ENCODE data around the gene LMNTD2.

DNA sequence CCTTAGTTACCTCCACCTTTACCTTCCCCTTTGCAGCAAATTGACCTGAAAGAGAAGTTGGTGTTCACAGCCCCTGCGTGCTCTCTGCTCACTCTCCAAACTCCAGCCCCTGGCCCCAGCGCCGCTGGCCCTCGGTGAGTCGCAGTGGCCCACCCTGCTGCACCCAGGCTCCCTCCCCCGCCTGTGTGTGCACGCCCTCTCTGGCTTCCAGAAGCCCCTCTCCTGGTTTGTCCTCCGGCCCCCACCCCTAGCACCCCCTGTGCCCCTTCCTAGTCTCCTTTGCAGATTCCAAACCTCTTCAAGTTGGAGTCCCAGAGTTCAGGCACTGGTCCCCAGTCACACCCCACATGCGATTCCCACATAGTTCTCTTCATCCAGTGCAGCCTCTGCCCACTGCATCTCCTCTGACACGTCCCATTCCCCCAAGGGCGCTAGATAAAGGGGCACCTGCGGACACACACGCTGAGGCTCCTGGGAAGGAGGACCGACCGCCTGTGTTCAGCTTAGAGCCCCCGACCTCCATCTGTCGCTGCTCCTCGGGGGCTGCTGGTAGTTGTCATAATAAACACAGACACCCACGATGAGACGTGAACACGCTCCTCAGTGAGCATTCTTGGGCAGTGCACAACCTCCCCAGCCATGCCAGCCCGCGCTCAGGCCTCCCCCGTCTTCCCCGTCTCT is 14.2 kb upstream of the LMNTD2 start:
- TF ChIP-seq, protein P1, sequence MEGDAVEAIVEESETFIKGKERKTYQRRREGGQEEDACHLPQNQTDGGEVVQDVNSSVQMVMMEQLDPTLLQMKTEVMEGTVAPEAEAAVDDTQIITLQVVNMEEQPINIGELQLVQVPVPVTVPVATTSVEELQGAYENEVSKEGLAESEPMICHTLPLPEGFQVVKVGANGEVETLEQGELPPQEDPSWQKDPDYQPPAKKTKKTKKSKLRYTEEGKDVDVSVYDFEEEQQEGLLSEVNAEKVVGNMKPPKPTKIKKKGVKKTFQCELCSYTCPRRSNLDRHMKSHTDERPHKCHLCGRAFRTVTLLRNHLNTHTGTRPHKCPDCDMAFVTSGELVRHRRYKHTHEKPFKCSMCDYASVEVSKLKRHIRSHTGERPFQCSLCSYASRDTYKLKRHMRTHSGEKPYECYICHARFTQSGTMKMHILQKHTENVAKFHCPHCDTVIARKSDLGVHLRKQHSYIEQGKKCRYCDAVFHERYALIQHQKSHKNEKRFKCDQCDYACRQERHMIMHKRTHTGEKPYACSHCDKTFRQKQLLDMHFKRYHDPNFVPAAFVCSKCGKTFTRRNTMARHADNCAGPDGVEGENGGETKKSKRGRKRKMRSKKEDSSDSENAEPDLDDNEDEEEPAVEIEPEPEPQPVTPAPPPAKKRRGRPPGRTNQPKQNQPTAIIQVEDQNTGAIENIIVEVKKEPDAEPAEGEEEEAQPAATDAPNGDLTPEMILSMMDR (IDR thresholded peaks at IDR 0.05; ENCODE audit: poor library complexity, severe bottlenecking): no peak
- TF ChIP-seq RAD21 (conservative IDR thresholded peaks at IDR 0.05) (no peak), SMC3 (conservative IDR thresholded peaks at IDR 0.05; ENCODE audit: poor library complexity) (no peak), POLR2AphosphoS5 (IDR thresholded peaks at IDR 0.05) (no peak), EZH2 (IDR thresholded peaks at IDR 0.05; ENCODE audit: borderline replicate concordance, insufficient read depth, low read length, poor library complexity, severe bottlenecking) (no peak), MXI1 (conservative IDR thresholded peaks at IDR 0.05; ENCODE audit: poor library complexity, severe bottlenecking) (no peak)
- TF ChIP-seq, protein P2, sequence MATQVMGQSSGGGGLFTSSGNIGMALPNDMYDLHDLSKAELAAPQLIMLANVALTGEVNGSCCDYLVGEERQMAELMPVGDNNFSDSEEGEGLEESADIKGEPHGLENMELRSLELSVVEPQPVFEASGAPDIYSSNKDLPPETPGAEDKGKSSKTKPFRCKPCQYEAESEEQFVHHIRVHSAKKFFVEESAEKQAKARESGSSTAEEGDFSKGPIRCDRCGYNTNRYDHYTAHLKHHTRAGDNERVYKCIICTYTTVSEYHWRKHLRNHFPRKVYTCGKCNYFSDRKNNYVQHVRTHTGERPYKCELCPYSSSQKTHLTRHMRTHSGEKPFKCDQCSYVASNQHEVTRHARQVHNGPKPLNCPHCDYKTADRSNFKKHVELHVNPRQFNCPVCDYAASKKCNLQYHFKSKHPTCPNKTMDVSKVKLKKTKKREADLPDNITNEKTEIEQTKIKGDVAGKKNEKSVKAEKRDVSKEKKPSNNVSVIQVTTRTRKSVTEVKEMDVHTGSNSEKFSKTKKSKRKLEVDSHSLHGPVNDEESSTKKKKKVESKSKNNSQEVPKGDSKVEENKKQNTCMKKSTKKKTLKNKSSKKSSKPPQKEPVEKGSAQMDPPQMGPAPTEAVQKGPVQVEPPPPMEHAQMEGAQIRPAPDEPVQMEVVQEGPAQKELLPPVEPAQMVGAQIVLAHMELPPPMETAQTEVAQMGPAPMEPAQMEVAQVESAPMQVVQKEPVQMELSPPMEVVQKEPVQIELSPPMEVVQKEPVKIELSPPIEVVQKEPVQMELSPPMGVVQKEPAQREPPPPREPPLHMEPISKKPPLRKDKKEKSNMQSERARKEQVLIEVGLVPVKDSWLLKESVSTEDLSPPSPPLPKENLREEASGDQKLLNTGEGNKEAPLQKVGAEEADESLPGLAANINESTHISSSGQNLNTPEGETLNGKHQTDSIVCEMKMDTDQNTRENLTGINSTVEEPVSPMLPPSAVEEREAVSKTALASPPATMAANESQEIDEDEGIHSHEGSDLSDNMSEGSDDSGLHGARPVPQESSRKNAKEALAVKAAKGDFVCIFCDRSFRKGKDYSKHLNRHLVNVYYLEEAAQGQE (IDR thresholded peaks at IDR 0.05; ENCODE audit: borderline replicate concordance): no peak
